T-cell (primary cell): ENCODE data around the gene SMCHD1. TPM values are rescaled to one million over a fixed set of nuclear protein-coding genes. Genes with fewer than 3 reads are reported as not detected.
A peak's percentile ranks its signal among the peaks of the same experiment; 100 is the strongest.
"Not testable (repeated sequence)": the region's sequence is repeated elsewhere in the genome, so short reads cannot be mapped to it uniquely, and the experiment has no call there.

Experiments
- ATAC-seq, 4 experiments: fragments of 200-7000 bp in 3 of 4; fragments of 150-1000 bp in 1 of 4; cut with Tn5 transposase; replicated peaks in 1 of 4; 1 replicate in 3 of 4; 2 replicates in 1 of 4; pipeline ENCODE4 v1.10.0; 2021; ENCODE audit warnings: moderate library complexity in 3 of 4, mild to moderate bottlenecking in 2 of 4, moderate number of reproducible peaks in 1 of 4
- CTCF ChIA-PET, 2 donors: fragments of 300-600 bp; sonication (Branson Sonifier 250); formaldehyde crosslinking; loops; one replicate each; lab custom pipeline; 2022; ENCODE audit warnings: antibody characterized with exemption in 2 of 2; lab: Charles Lee
- POLR2A ChIA-PET, 2 donors: fragments of 300-600 bp; sonication (Branson Sonifier 250); formaldehyde crosslinking; loops; one replicate each; lab custom pipeline; 2022; ENCODE audit warnings: antibody characterized with exemption in 2 of 2; lab: Charles Lee
- DNase-seq, 35 experiments: peaks; one replicate each; pipeline versions ENCODE4 v3.0.0 to v3.0.0-alpha.2; 2013 to 2023
- H3K27ac ChIP-seq: one replicate; pipeline ENCODE4 v1.5.1; 2013; ENCODE audit warnings: low read length
- H3K27me3 ChIP-seq, 2 experiments: replicated peaks in 1 of 2; 1 replicate in 1 of 2; 2 replicates in 1 of 2; pipeline versions ENCODE4 v1.6.1 to v1.7.0; 2013; ENCODE audit warnings: low read length in 1 of 2, mixed read lengths in 1 of 2; ENCODE audit not compliant: control insufficient read depth in 2 of 2, insufficient read depth in 2 of 2; ENCODE audit errors: extremely low read depth in 1 of 2
- H3K36me3 ChIP-seq, 2 donors: 1 replicate in 1 of 2; 2 replicates in 1 of 2; pipeline versions ENCODE4 v1.6.1 to v1.7.0; 2013; ENCODE audit warnings: low read length in 1 of 2; ENCODE audit not compliant: control insufficient read depth in 2 of 2, insufficient read depth in 1 of 2; ENCODE audit errors: extremely low read depth in 1 of 2
- H3K4me1 ChIP-seq, 2 experiments: 1 replicate in 1 of 2; 2 replicates in 1 of 2; pipeline versions ENCODE4 v1.6.1 to v1.7.0; 2013; ENCODE audit warnings: low read length in 2 of 2, mixed read lengths in 1 of 2; ENCODE audit not compliant: insufficient read depth in 2 of 2, control insufficient read depth in 1 of 2; ENCODE audit errors: extremely low read depth in 1 of 2
- H3K4me3 ChIP-seq, 2 donors: 1 replicate in 1 of 2; 2 replicates in 1 of 2; pipeline versions ENCODE4 v1.5.1 to v1.7.0; 2013; ENCODE audit warnings: mild to moderate bottlenecking in 2 of 2, low read length in 1 of 2, moderate library complexity in 1 of 2; ENCODE audit not compliant: control insufficient read depth in 1 of 2; ENCODE audit errors: extremely low read depth in 1 of 2
- H3K9me3 ChIP-seq: 2 replicates; pipeline ENCODE4 v1.7.0; 2013
- H3K27ac Mint-ChIP-seq, 2 donors: one replicate each; pipeline ENCODE4 v1.8.0; 2020 to 2021; ENCODE audit warnings: mild to moderate bottlenecking in 2 of 2, mixed read lengths in 2 of 2
- H3K27me3 Mint-ChIP-seq, 2 donors: one replicate each; pipeline ENCODE4 v1.8.0; 2021 to 2022; ENCODE audit warnings: mixed read lengths in 2 of 2
- H3K36me3 Mint-ChIP-seq: one replicate; pipeline ENCODE4 v1.8.0; 2021; ENCODE audit warnings: mixed read lengths
- H3K4me1 Mint-ChIP-seq, 3 donors: one replicate each; pipeline ENCODE4 v1.8.0; 2020 to 2022; ENCODE audit warnings: mixed read lengths in 3 of 3, mild to moderate bottlenecking in 1 of 3
- H3K4me3 Mint-ChIP-seq, 3 donors: one replicate each; pipeline ENCODE4 v1.8.0; 2020 to 2022; ENCODE audit warnings: mild to moderate bottlenecking in 3 of 3, mixed read lengths in 3 of 3, moderate library complexity in 3 of 3
- H3K9me3 Mint-ChIP-seq, 3 donors: one replicate each; pipeline ENCODE4 v1.8.0; 2020 to 2022; ENCODE audit warnings: mixed read lengths in 3 of 3
- WGBS: methylation state at CpG from one replicate; pipeline ENCODE4 v1.1.5; 2013; ENCODE audit warnings: missing lambda C conversion rate; ENCODE audit not compliant: insufficient coverage; 5-methylcytosine and 5-hydroxymethylcytosine counted together
- total RNA-seq, 35 experiments: library from RNA in 6 of 35; stranded (reverse) in 6 of 35; fragments of 120-200 nt in 1 of 35; gene quantifications; one replicate each; pipeline versions ENCODE4 v1.2.1 to v1.2.4 and lab custom pipeline; 2013 to 2026

Gene SMCHD1
- total RNA-seq, 5 donors from 2014 or later (not counting 1 experiment from before 2014, with no cell fraction given): 179 to 423 (median 206) TPM

- not testable (repeated sequence) for ATAC-seq, H3K27ac Mint-ChIP-seq, H3K27me3 Mint-ChIP-seq, DNase-seq, H3K4me3 Mint-ChIP-seq, H3K27me3 ChIP-seq, H3K4me1 ChIP-seq, H3K4me1 Mint-ChIP-seq, H3K4me3 ChIP-seq, H3K27ac ChIP-seq, H3K9me3 ChIP-seq, H3K36me3 Mint-ChIP-seq, H3K36me3 ChIP-seq
- peaks cover 7 to 13% (median 9%) of the 10 kb centered on the region in 3 donors for H3K9me3 Mint-ChIP-seq
- ChIA-PET CTCF (interaction anchor here in 1 of 2 donors (0.6 kb wide), 1 partner anchor 71 kb away, joined by 3 read pairs; no protein-coding TSS in a partner anchor), POLR2A (interaction anchor here in 1 of 2 donors (0.6 kb wide), 1 partner anchor 10 kb away, joined by 6 read pairs; no protein-coding TSS in a partner anchor)
- WGBS: no CpG with 5 or more reads among the region's 3 CpGs
Observed at GRCh38 chr18:2836118-2836517, 180.6 kb downstream of the SMCHD1 start.

- POLR2A ChIA-PET, H3K27ac ChIP-seq: not testable (repeated sequence)
Observed at GRCh38 chr18:2837290-2837689, 181.8 kb downstream of the SMCHD1 start.

GRCh38 chr18:2839202-2839601, 183.7 kb downstream of the SMCHD1 start:
- H3K9me3 ChIP-seq: no peaks in the 10 kb centered on the region
- ATAC-seq: no peak
- H3K36me3 Mint-ChIP-seq: peaks cover 4% of the 10 kb centered on the region
- DNase-seq: no peak
- no peaks in the 10 kb centered on the region for H3K36me3 ChIP-seq
- ChIA-PET CTCF (no interaction called here), POLR2A (no interaction called here)
- peaks cover 0 to 8% of the 10 kb centered on the region in 2 experiments for H3K27me3 ChIP-seq
- H3K4me3 ChIP-seq: no peak overlapping the region
- peaks cover 7 to 13% (median 9%) of the 10 kb centered on the region in 3 donors for H3K9me3 Mint-ChIP-seq
- H3K27ac Mint-ChIP-seq: no peak overlapping the region
- H3K4me1 ChIP-seq: no peaks in the 10 kb centered on the region
- H3K4me3 Mint-ChIP-seq: no peak overlapping the region
- H3K27ac ChIP-seq: no peak overlapping the region
- H3K4me1 Mint-ChIP-seq: no peaks in the 10 kb centered on the region
- no peaks in the 10 kb centered on the region for H3K27me3 Mint-ChIP-seq
- WGBS: 91% methylated on average over 4 of the region's 8 CpGs

More at GRCh38 chr18:2837290-2837689, 181.8 kb downstream of the SMCHD1 start:
- H3K27me3 ChIP-seq, H3K4me3 Mint-ChIP-seq, H3K27me3 Mint-ChIP-seq, H3K4me3 ChIP-seq, H3K36me3 Mint-ChIP-seq, ATAC-seq, H3K4me1 Mint-ChIP-seq, DNase-seq, H3K9me3 ChIP-seq, CTCF ChIA-PET, H3K4me1 ChIP-seq, H3K27ac Mint-ChIP-seq, H3K36me3 ChIP-seq: not testable (repeated sequence)
- H3K9me3 Mint-ChIP-seq: peaks cover 7 to 13% (median 9%) of the 10 kb centered on the region in 3 donors

GRCh38 chr18:2840521-2840920, 185.0 kb downstream of the SMCHD1 start:
- ATAC-seq (no peak), DNase-seq (no peak)
- Histone ChIP-seq H3K4me3 (no peak overlapping the region), H3K27me3 (peaks cover 0 to 8% of the 10 kb centered on the region in 2 experiments), H3K4me1 (no peaks in the 10 kb centered on the region), H3K27ac (no peak overlapping the region), H3K36me3 (no peaks in the 10 kb centered on the region), H3K9me3 (no peaks in the 10 kb centered on the region)
- peaks cover 4 to 5% of the 10 kb centered on the region in 2 donors for H3K27me3 Mint-ChIP-seq
- H3K27ac Mint-ChIP-seq: no peak overlapping the region
- WGBS: no CpG with 5 or more reads among the region's 1 CpG
- CTCF ChIA-PET: no interaction called here
- POLR2A ChIA-PET: no interaction called here
- H3K36me3 Mint-ChIP-seq: peaks cover 4% of the 10 kb centered on the region
- no peak overlapping the region for H3K4me3 Mint-ChIP-seq
- peaks cover 7 to 13% (median 9%) of the 10 kb centered on the region in 3 donors for H3K9me3 Mint-ChIP-seq
- no peaks in the 10 kb centered on the region for H3K4me1 Mint-ChIP-seq

- Mint-ChIP-seq H3K27me3 (peaks cover 17% of the 10 kb centered on the region in 2 donors), H3K4me3 (no peak overlapping the region), H3K9me3 (peaks cover 0 to 4% (median 4%) of the 10 kb centered on the region in 3 donors), H3K36me3 (peaks cover 4% of the 10 kb centered on the region), H3K27ac (no peak overlapping the region), H3K4me1 (peaks cover 11 to 17% (median 13%) of the 10 kb centered on the region in 3 donors)
- H3K4me3 ChIP-seq: no peak overlapping the region
- 80% methylated on average over 2 of the region's 6 CpGs for WGBS
- CTCF ChIA-PET: interaction anchor here in 1 of 2 donors (1.0 kb wide), 1 partner anchor 143 kb away, joined by 5 read pairs; no protein-coding TSS in a partner anchor
- peaks cover 0 to 26% of the 10 kb centered on the region in 2 experiments for H3K27me3 ChIP-seq
- POLR2A ChIA-PET: no interaction called here
- H3K9me3 ChIP-seq: no peaks in the 10 kb centered on the region
- ATAC-seq (no peak), DNase-seq (no peak)
- H3K4me1 ChIP-seq: peaks cover 2 to 17% of the 10 kb centered on the region in 2 experiments
- no peak overlapping the region for H3K27ac ChIP-seq
- no peaks in the 10 kb centered on the region for H3K36me3 ChIP-seq
Observed at GRCh38 chr18:2843146-2843545, 187.6 kb downstream of the SMCHD1 start.

- Histone ChIP-seq H3K27ac (no peak overlapping the region), H3K4me1 (peaks cover 4 to 23% of the 10 kb centered on the region in 2 experiments), H3K36me3 (no peaks in the 10 kb centered on the region), H3K27me3 (peaks cover 5 to 34% of the 10 kb centered on the region in 2 experiments), H3K9me3 (no peaks in the 10 kb centered on the region), H3K4me3 (no peak overlapping the region)
- CTCF ChIA-PET: no interaction called here
- no peaks in the 10 kb centered on the region for H3K9me3 Mint-ChIP-seq
- ATAC-seq (no peak), DNase-seq (no peak)
- H3K4me3 Mint-ChIP-seq: peak overlapping the region in 1 of 3 donors; percentile 91
- no peak overlapping the region for H3K27ac Mint-ChIP-seq
- H3K36me3 Mint-ChIP-seq: no peaks in the 10 kb centered on the region
- H3K4me1 Mint-ChIP-seq: peaks cover 22 to 24% (median 23%) of the 10 kb centered on the region in 3 donors
- H3K27me3 Mint-ChIP-seq: peaks cover 35 to 36% of the 10 kb centered on the region in 2 donors
- POLR2A ChIA-PET: no interaction called here
- 100% methylated on average over 1 of the region's 4 CpGs for WGBS
Observed at GRCh38 chr18:2845172-2845571, 189.6 kb downstream of the SMCHD1 start.
